ENCODE measurements around the gene MBNL2. TPM values are rescaled to one million over a fixed set of nuclear protein-coding genes. Genes with fewer than 3 reads are reported as not detected.

Gene MBNL2
- total and polyA plus RNA-seq, 10 of the 15 experiments (the other 5 are each of a cell fraction or from before 2014, with no cell fraction given): 1.6 to 9.7 (median 6.7) TPM

- DNase-seq (ENCODE audit: low read depth, low spot score): no peak
- FAIRE-seq: peak; percentile 59
- POLR2A ChIA-PET: no interaction called here
- 93% methylated on average over 6 of the region's 6 CpGs for WGBS (ENCODE audit: insufficient coverage, insufficient replicate concordance, low lambda C conversion rate, missing lambda C conversion rate)
- Histone ChIP-seq H3K36me3 (ENCODE audit: control insufficient read depth in 2 of 2, insufficient read depth in 2 of 2, low read length in 1 of 2) (no peaks in the 10 kb centered on the region; a peak in 1 of 4 replicates), H3K9me3 (replicated peaks; ENCODE audit: control insufficient read depth, insufficient read depth, low read length) (no peaks in the 10 kb centered on the region), H4K20me1 (ENCODE audit: control insufficient read depth, insufficient read depth) (no peaks in the 10 kb centered on the region), H3K27ac (ENCODE audit: control insufficient read depth, insufficient read depth) (no peak overlapping the region), H3K79me2 (ENCODE audit: control insufficient read depth, insufficient read depth, low read length) (no peaks in the 10 kb centered on the region), H3K9ac (ENCODE audit: control insufficient read depth, insufficient read depth, low read length) (no peak overlapping the region), H3K4me3 (no peak overlapping the region), H2AFZ (ENCODE audit: control insufficient read depth, low read depth, low read length) (no peak overlapping the region), H3K4me2 (ENCODE audit: control insufficient read depth, insufficient read depth) (no peak overlapping the region), H3K27me3 (replicated peaks in 1 of 2; ENCODE audit: control insufficient read depth in 2 of 2, insufficient read depth in 2 of 2, low read length in 1 of 2) (no peaks in the 10 kb centered on the region), H3K4me1 (ENCODE audit: control insufficient read depth, insufficient read depth, low read length) (no peaks in the 10 kb centered on the region)
- TF ChIP-seq IKZF1 (conservative IDR thresholded peaks at IDR 0.05): no peak
- TF ChIP-seq USF2 (IDR thresholded peaks at IDR 0.05; ENCODE audit: borderline replicate concordance, low read depth, low read length): no peak
- TF ChIP-seq TBL1XR1 (IDR thresholded peaks at IDR 0.05; ENCODE audit: low read depth, low read length): no peak
- TF ChIP-seq CUX1 (IDR thresholded peaks at IDR 0.05; ENCODE audit: insufficient replicate concordance, low read depth, low read length): no peak
- TF ChIP-seq MEF2A (IDR thresholded peaks at IDR 0.05; ENCODE audit: insufficient read depth, low read depth, low read length): no peak
- TF ChIP-seq SRF (IDR thresholded peaks at IDR 0.05; ENCODE audit: low read depth in 2 of 2, low read length in 2 of 2): no peak
- no peak for TF ChIP-seq JUNB (IDR thresholded peaks at IDR 0.05)
- no peak for TF ChIP-seq ZBTB4 (CRISPR knock-in tag; IDR thresholded peaks at IDR 0.05)
- TF ChIP-seq RCOR1 (conservative IDR thresholded peaks at IDR 0.05; ENCODE audit: low read depth, low read length): no peak
- TF ChIP-seq E4F1 (IDR thresholded peaks at IDR 0.05; ENCODE audit: borderline replicate concordance, partially characterized antibody): no peak
- no peak for TF ChIP-seq PML (IDR thresholded peaks at IDR 0.05; ENCODE audit: low read length)
- CTCF ChIA-PET: interaction anchor here (0.9 to 1.8 kb wide), 4 partner anchors 10 to 241 kb away, joined by 3 to 6 read pairs (median 4); no protein-coding TSS in a partner anchor
- in situ Hi-C loops (cut with MboI) (no loop called here), intact Hi-C loops (cut with micrococcal nuclease; ENCODE audit: unreplicated experiment) (no loop called here)
- RAD21 ChIA-PET (ENCODE audit: unreplicated experiment): no interaction called here
- BruUV-seq (replicated peaks): no TSS peak
- no peak for ATAC-seq
- SMC1A ChIA-PET (ENCODE audit: uncharacterized antibody, unreplicated experiment): interaction anchor here (0.6 kb wide), 1 partner anchor 196 kb away, joined by 3 read pairs; no protein-coding TSS in a partner anchor
These were observed 111.8 kb downstream of the MBNL2 start for GRCh38 chr13:97333983-97334382.

Measured in GM12878 (cell line).